ENCODE measurements around the gene PCDH1.
"Not testable (repeated sequence)": the region's sequence is repeated elsewhere in the genome, so short reads cannot be mapped to it uniquely, and the experiment has no call there.

The PCDH1 gene

DNA sequence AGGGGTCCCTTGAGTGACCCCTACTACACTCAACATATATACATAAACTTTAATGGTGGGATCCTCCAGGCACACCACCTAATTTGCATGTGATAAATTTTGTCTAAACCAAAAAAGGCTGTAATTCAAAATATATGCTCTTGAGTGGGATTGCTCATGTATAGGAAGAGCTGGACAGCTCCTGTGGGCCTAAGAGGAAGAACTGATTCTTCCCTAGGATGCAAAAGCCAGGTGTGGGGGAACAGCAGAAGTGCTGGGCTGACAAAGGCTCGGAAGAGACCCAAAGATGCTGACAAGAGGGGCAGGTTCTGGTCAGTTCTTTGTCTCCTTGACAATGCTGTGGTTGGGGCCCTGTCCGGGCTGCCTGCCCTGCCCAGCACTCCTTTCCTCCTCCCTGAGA, 43.9 kb downstream of the PCDH1 start:
- DNase-seq (ENCODE audit: low read depth): no peak

DNA sequence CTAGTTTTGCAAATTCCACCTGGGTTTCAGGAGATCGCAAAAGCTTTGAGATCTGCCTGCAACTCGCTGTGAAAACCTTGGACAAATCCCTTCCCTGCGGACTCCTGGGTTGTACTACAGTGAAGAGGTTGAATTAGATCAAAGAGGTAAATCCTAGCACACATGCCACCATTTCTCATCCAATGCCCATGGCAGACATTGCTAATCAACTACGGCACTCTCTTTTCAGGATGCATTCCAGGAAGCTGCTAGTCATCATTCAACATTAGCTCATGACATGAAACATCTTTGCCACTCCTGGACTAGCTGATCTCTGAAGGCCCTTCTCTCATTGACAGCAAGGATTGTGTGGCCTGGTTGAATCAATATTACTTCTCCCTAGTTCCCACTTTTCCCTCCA, 46.1 kb downstream of the PCDH1 start:
- DNase-seq (ENCODE audit: low read depth): no peak

DNA sequence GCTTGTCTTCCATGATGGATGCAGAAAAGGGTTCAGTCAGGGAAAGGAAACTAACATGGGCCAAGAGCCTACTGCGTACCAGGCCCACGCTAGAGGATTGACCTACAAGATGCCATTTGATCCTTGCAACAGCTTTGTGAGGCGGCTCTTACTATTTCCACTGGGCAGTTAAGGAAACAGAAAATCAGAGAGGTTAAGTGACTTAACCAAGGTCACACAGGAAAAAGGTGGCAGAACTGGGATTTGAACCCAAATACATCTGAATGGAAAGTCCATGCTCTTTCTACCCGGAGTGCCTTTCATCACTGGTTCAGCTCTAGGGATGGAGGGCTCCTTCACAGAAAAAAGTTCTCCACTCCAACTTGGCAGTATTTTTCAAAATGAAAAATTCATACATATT, 50.0 kb downstream of the PCDH1 start:
- DNase-seq (ENCODE audit: low read depth): no peak

DNA sequence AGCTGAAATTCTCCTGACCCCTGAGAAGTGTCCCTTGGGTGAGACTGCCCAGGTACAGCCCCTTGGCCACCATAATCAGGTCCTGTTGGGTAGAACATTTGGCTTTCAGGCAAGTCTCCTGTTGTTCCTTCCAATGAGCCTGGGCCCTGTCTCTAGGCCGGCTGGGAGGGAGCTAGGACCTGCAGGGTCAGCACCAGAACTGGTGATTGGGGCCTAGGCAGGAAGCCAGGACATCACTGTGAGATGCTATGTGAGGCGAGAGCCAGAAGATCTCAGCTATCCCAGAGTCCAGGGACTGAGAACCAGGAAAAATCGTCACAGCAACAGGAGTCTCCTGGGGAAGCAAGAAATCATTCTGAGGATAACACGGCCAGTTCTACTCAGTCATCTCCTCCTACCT, 51.5 kb downstream of the PCDH1 start:
- DNase-seq (ENCODE audit: low read depth): no peak

DNA sequence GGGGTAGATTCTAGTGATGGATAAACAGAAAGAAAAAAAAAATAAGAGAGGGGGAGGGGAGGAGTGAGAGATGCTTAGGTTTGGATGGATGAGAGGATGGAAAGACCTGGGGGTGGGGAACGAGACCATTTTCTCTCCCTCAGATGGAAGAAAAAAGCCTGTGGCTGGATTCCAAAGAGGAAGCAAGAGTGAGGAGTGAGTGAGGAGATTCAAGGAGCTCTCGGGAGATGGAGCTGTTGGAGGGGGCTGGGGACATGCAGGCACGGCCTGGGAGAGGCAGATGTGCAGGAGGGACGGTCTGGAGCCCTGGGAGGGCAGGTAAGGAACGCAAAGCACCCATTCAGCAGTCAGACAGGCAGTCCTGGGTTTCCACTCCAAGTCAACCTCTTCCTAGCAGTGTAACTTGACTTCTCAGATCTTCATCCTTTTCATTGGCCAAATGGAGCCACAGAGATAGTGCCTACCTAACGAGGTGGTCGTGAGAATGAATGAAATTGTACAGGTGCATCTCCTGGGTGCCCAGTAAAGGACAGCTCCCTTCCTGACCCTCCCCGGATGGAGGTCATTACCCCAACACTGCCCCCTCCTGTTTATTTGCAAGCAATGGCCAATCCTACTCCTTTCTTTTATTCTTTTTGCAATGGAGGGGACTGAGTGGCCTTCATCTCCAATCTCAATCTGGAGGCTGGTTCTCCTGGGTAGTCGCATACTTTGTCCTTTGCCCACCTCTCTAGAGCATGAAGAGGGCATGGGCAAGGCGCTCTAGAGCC, 52.2 kb downstream of the PCDH1 start:
- DNase-seq (ENCODE audit: low read depth): no peak

DNA sequence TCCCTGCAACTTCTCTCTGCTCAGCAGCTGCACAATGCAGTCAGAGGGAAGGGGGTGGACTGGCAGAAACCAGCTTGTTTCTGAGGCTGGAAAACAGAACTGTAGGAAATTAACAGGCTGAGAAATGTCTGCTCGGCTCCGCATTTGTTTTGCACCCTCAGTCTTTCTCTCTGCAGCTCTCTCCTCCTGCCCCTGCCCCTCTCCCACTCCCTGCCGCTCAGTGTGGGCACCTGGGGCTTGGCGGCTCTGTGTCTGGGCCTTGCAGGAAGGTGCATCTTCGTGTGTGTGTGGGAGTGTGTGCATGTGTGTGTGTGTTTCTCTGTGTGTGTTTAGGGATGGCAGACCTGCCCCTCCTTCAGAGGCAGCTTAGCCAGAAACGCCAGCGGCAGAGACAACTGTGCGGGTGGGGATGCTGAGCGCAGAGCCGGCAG, 53.0 kb downstream of the PCDH1 start:
- no peak for DNase-seq (ENCODE audit: low read depth)

DNA sequence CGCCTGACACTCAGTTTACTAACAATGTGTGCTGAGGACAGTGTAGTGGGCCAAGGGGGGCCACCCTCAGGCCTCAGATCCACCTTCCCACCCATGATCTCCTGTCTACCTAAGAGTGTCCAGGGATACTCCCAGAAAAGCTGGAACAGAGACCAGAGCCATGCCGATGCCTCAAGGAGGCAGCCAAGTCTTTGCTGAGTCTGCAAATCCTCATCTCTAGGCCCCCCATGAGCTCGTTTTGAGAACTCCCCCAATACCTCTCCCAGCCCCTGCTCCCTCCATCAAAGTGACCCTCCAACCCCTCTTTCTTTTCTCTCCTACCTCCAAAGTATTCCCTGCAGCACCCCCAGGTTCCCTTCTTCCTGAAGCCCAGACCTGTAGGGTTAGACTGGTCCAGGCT, 53.5 kb downstream of the PCDH1 start:
- DNase-seq (ENCODE audit: low read depth): no peak

DNA sequence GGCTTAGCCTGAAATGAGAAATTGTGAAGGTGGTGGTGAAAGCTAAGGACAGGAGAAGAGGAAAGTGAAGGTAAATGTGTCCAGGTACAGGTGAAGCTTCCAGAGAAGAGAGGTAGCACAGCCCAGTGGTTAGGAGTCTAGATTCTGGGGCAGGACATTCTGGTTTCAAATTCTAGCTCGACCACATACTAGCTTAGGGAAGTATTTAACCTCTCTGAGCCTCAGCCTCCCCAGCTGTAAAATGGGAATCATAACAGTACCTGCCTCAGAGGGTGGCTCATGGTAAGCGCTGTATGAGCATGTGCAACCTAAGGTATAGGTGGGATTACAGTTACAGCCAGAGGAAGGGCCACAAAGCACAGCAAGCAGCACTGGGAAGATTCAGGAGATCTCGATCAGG, 55.2 kb downstream of the PCDH1 start:
- DNase-seq (ENCODE audit: low read depth): no peak

DNA sequence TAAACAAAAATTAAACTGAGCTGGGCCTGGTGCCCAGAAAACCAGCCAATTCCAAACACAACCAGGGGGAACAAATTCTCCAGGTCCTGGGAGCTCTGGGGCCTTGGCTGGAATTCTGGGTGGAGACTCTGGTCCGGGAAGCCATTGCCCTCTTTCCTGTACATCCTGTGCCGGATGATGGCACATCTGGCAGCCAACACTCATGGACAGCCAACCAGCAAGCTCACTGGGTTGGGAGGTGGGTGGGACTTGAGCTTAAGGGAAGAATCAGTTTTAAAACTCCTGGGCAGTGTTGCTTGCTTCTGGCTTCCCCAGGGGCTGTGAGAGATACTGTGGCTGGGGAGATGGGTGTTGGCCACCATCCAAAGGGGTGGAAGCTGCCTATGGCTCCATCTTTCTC, 56.1 kb downstream of the PCDH1 start:
- peak; percentile 76 for DNase-seq (ENCODE audit: low read depth)

DNA sequence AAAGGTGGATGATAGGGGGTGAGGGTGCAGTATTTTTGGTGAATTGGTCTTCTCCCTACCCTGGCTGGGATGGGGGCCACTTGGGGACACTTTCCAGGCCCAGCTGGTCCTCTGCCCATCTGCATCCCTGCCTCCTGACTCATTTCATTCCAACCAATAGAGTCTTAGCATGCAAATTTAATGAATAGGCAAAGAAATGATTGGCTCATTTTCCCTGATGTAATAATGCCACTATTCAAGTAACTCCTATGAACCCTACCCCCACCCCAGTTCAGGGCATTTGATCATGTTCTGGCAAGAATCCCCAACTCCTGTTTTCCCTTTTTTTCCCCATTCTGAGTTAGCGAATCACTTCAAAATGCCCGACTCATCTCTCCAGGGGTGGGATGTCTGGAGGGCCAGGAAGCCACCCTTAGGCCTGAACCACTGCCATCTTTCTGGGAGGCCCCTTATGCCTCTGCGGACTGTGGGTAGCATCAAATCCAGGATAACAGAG, 56.7 kb downstream of the PCDH1 start:
- DNase-seq (ENCODE audit: low read depth): peak; percentile 97

DNA sequence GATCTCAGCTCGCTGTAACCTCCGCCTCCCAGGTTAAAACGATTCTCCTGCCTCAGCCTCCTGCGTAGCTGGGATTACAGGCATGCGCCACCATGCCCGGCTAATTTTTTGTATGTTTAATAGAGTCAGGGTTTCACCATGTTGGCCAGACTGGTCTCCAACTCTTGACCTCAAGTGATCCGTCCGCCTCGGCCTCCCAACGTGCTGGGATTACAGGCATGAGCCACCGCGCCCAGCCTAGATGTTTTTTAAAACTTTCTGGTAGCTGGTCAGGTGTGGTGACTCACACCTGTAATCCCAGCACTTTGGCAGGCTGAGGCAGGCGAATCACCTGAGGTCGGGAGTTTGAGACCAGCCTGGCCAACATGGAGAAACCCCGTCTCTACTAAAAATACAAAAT, 57.5 kb downstream of the PCDH1 start:
- not testable (repeated sequence) for DNase-seq (ENCODE audit: low read depth)

DNA sequence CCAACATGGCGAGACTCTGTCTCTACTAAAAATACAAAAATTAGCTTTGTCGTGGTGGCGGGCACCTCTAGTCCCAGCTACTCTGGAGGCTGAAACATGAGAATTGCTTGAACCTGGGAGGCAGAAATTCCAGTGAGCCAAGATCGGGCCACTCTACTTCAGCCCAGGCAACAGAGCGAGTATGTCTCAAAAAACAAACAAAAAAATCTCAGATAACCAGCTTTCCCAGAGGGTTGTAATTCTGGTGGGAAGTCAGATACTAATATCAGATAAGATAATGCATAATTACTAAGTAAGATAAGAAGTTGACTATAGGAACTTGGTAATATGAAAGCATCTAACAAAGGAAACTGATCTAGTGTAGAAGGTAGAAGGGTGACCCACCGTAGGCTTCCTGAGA, 60.6 kb downstream of the PCDH1 start:
- no peak for DNase-seq (ENCODE audit: low read depth)

DNA sequence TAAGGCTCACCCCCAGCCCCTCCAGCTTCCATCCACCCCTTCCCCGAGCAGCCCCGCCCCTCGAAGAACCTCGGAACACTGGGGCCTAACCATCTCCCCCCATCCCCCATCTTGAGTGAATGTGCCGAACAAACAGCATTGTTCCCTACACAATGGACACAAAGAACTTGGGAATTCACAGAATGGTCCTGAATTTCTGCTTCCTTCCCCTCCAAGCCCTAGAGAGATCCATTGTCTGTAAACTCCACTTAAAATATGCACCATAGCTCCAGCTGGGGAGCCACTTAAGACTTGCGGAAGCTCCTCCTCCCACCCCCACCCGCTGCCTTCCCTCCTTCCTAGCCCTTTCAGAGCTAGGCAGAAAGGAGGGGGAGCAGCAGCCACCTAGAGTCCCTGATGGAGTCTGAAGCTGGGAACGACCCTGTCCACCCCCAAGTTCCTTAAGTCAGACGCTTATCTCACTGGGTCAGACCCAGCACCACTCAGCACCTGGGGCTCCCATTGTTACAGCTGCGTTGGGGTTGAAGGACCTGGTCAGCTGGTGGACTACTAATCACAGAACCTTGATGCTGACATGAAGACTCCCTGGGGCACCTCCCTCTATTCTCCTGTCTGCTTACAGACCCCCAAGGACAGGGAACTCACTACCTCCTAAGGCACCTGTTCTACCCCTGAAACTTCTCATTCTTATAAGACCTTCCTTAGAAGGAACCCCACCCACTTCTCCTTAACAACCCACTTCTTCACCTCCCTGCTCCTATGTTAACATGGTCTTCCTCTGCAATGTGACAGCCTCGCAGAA, 61.4 kb downstream of the PCDH1 start:
- DNase-seq (ENCODE audit: low read depth): no peak

DNA sequence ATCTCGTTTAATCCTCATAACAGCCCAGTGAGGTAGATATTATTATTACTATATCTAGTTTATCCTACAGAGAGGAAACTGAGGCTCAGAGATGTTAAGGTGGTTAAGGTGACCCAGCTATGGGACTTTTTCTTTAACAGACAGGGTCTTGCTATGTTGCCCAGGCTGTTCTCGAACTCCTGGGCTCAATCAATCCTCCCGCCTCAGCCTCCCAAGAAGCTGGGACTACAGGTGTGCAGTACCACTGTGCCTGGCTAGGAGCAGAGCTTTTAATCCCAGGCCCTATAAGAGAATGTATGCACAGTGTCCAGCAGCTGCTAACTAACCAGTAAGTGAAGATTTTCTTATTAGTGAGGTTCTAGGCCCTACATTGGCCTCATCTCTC, 62.4 kb downstream of the PCDH1 start:
- no peak for DNase-seq (ENCODE audit: low read depth)

DNA sequence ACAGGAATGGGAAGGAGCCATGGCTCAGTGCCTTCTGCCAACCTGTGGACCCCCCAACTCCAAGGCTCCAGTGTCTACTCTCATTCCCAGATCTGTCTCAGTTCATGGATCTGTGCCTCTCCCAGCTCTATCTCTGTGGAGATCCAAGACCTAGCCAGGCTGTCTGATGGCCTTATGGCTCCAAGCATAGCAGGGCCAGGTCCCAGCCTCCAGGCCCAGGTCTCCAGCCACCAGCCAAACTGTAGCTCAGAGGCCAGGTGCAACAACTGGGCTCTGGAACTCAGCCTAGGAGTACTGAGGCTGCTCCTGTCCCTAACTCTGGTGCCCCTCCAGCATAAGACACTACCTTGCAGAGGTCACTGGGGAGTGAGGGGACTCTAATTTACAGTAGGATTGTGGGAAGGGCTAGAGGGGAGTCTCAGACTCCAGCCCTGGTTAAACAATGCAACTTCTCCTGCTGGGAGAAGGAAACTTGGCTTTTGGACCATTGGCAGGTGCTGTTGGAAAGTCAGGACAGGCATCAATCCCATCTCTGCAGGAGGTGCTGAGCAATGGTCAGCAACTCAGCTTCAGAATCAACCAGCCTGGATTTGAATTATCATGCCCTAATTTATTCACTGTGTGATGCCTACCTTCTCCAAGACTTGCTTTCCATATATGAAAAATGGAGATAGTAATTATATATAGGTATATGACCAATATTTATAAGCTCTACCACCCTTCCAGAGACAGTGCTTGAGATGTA, 63.0 kb downstream of the PCDH1 start:
- no peak for DNase-seq (ENCODE audit: low read depth)

DNA sequence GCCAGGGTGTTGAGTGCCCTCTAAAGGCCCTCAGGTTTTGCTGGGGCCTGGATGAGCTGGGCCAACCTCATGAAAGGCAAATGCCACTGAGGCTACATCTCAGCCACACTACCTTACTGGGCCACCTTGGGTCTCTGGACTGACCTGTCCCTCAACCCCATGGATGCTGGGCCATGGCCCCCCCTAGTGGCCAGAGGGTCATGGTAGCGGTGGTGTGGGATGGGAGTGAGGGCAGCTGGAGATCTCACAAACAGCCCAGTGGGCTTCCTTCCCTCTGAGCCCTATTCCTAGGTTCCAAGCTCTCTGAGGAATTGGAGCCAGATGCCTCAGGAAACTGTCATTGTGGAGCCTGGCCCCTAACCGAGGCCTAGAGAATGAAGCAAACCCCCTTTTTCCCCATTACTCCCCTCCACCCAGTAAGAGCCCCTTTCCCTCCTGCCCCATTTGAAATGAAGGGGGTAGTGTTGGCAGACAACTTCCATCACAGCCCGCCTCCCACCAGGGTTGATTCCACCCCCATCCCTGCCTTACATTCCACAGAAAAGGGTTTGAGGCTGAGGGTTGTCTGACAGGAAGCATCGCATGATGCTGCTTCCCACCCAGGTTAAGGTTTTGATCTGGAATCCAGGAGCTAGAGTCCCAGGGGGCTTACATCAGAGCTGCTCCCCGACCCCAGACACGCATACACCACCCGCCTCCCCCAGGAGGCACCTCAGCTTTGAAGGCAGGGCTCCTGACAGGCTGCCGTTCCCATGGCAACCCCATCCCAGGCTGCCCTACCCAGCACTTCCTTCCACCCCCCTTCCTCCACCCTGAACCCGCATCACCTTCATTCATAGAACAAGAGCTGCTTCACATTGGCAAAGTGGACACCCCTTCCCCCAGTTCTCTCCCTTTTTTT, 63.9 kb downstream of the PCDH1 start:
- no peak for DNase-seq (ENCODE audit: low read depth)

DNA sequence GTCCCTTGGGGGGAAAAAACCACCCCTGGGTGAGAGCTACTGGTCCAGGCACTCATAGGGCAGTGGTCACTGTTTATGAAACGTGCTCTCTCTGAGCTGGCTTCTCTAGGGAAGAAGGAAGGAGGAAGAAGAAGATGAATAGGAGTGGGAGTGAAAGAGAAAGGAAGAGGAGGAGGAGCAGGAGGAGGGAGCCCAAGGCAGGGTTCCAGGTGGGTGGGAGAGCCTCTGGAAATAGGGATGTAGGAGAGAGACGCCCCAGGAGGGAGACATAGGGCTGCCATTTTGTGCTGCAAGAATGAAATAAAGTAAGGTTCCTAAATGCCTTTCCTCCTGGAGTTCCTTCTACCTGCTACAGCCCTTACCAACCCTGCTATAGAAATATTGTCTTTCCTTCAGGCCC, 65.7 kb downstream of the PCDH1 start:
- DNase-seq (ENCODE audit: low read depth): no peak

DNA sequence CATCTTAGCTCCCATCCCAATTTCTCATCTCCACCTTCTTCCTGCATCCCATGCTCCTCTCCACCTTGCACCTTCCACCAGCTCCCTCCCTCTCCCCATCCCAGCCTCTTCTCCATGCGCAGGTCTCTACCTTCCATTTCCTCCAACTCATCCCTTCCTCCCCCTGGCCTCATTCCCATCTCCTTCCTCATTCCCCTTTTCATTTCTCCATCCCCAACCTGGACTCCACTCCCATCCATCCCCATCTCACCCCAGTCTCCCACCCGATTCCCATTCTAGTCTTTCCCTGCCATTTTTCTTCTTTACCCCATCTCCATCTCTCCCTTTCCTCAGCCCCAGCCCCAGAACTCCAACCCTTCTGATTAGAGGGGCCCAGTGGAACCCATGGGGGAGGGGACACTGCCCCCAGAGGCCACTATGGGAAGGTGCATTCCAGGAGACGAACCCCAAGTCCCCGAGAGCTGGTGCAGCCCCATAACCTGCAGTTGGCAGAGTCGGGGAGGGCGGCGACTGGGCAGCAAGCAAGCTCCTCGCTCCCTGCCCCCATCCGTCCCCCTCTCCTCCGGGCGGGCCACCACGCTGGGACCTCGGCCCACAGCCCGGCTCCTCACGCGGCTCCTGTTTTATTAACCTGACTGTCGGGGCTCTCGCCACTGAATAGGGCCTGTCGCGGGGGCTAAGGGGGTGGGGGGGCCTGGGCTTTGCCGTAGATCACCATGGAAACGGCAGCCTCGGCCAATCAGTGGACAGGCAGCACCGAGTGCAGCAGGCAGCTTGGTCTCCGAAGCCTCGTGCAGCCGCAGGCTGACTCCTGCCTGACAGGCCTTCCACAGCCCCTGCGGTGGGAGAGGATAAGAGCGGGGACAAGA, 66.7 kb downstream of the PCDH1 start:
- DNase-seq (ENCODE audit: low read depth): no peak

DNA sequence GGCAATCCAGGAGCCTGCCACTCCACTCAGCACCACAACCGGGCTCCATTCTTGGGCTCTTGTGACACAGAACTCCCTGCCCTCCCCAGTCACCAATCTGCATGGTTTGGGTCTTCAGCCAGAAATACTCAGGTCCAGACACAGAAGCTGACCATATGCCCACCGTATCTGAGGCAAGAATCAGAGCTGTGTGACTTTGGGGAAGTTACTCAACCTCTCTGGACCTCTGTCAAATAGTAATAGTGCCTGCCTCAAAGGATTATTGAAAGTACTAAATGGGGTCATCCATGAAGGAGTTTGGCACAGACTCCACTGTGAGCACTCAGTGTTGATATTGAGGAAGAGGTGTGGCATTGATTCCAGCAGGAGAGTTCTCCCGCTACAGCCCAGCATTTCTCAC, 67.5 kb downstream of the PCDH1 start:
- no peak for DNase-seq (ENCODE audit: low read depth)

DNA sequence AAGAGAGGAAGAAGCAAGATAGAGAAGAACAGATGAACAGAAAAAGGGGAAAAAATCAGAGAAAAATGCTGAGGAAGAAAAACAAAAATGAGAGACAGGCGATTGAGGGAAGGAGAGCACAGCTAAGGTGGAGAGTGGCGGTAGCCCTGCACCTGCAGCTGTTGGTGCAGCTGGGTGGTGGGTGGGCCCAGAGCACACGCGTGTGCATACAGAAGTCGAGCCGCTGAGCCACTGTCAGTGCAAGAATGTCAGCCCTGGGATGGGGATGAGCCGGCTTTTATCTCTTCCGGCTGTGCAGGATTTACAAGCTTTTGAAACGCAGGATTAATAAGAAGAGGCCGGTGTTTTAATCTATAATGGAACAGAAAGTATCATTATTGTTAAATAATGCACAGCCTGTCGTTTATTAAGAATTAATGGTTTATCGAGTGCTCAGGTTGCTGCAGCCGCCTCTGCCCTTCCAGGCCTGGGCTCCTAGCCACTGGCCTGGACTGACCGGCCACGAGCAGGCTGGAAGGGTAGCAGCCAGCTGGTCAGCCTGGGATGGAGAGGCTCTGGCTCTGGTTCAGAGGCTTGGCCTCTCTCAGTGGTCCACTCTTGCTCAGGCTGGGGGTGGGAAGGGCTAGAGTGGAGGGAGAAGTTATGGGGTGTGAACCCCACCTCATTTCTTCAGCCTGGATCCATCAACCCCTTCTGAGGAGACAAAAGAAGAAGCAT, 68.7 kb downstream of the PCDH1 start:
- DNase-seq (ENCODE audit: low read depth): no peak

All from fibroblast of the conjunctiva (primary cell).